DND-41 (cell line): ENCODE data around the gene MEGF11.

Experiments
- CTCF ChIP-seq: IDR thresholded peaks from 2 replicates; pipeline ENCODE4 v1.5.1; 2012; ENCODE audit warnings: borderline replicate concordance, low read length, moderate library complexity, mild to moderate bottlenecking; ENCODE audit not compliant: poor library complexity, severe bottlenecking; ENCODE audit errors: extremely low read depth
- EZH2 ChIP-seq: IDR thresholded peaks from 3 replicates; pipeline ENCODE4 v1.6.1; 2012; ENCODE audit warnings: borderline replicate concordance, low read depth, mild to moderate bottlenecking, moderate library complexity, low read length, inconsistent platforms; ENCODE audit not compliant: severe bottlenecking

- TF ChIP-seq EZH2 (no peak), CTCF (no peak)
These were observed 103.7 kb downstream of the MEGF11 start for GRCh38 chr15:66149871-66150270.
